Testis (tissue), 2 donors: ENCODE measurements around the gene KLHL4.

Source experiments
- POLR2A ChIP-seq: fragments of 450-650 bp; IDR thresholded peaks from one replicate; pipeline ENCODE4 v1.6.1; 2017; ENCODE audit warnings: antibody characterized with exemption, mild to moderate bottlenecking, moderate library complexity
- TF ChIP-seq, protein P1 (sequence below), 3 experiments: fragments of 450-650 bp in 2 of 3; fragments of 200-600 bp in 1 of 3; sonication (generic) in 1 of 3; IDR thresholded peaks; one replicate each; pipeline ENCODE4 v1.5.1; 2016 to 2019; ENCODE audit warnings: antibody characterized with exemption in 3 of 3, mild to moderate bottlenecking in 2 of 3, moderate library complexity in 1 of 3

DNA sequence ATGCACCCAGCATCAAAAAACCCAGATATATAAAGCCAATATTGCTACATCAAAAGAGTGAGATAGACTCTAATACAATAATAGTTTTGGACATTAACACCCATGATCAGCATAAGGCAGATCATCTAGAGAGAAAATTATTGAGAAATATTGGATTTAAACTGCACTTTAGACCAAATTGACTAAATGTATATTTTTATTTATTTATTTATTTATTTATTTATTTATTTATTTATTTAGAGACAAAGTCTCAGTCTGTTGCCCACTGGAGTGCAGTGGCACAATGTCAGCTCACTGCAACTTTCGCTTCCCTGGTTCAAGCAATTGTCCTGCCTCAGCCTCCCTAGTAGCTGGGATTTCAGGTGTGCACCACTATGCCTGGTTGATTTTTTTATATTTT lies 193.0 kb downstream of the KLHL4 start:
- TF ChIP-seq, protein P1, sequence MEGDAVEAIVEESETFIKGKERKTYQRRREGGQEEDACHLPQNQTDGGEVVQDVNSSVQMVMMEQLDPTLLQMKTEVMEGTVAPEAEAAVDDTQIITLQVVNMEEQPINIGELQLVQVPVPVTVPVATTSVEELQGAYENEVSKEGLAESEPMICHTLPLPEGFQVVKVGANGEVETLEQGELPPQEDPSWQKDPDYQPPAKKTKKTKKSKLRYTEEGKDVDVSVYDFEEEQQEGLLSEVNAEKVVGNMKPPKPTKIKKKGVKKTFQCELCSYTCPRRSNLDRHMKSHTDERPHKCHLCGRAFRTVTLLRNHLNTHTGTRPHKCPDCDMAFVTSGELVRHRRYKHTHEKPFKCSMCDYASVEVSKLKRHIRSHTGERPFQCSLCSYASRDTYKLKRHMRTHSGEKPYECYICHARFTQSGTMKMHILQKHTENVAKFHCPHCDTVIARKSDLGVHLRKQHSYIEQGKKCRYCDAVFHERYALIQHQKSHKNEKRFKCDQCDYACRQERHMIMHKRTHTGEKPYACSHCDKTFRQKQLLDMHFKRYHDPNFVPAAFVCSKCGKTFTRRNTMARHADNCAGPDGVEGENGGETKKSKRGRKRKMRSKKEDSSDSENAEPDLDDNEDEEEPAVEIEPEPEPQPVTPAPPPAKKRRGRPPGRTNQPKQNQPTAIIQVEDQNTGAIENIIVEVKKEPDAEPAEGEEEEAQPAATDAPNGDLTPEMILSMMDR (IDR thresholded peaks at IDR 0.05): no peak
- TF ChIP-seq POLR2A: no peak
